ENCODE results near the gene HYKK.
A peak's percentile ranks its signal among the peaks of the same experiment; 100 is the strongest.
"Not testable (repeated sequence)": the region's sequence is repeated elsewhere in the genome, so short reads cannot be mapped to it uniquely, and the experiment has no call there.

The HYKK gene

DNA sequence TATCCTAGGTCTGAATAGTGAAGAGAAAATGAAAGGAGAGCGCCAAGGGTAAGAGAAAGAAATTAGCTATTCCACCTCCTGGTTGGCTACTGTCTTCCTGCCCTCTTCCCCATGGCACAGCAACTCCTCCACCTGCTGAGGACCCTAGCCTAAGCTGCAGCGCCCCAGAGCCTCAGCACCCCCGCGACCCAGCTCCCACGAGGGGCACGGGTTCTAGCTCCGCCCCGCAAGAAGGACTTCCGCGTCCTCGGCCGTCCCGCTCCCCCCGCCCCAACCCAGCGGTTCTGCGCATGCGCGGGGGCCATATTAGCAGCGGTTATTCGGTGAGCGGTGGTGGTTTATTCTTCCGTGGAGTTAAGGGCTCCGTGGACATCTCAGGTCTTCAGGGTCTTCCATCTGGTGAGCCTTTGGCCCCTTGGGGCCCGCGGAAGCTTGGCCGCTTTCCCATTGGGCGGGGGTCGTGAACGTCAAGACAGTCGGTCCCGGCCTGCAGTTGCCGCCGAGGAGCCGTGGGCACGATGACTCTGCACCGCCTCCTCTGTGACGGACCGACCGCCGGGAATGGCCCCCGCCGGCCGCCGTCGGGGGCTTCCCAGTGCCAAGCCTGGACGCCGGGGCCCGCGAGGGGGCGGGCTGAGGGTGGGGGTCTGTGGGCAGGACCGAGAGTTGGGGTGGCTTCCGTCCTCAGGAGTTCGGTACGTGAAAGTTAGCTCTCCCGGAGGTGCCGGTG, 32.9 kb downstream of the HYKK start, which contains the start of gene PSMA4:
PSMA4 (plus strand) TSS at position 304 of the 730 bp plus-strand sequence. CDS start 1,484 bp downstream, outside the sequence.
- DNase-seq, result peak; percentile 92

DNA sequence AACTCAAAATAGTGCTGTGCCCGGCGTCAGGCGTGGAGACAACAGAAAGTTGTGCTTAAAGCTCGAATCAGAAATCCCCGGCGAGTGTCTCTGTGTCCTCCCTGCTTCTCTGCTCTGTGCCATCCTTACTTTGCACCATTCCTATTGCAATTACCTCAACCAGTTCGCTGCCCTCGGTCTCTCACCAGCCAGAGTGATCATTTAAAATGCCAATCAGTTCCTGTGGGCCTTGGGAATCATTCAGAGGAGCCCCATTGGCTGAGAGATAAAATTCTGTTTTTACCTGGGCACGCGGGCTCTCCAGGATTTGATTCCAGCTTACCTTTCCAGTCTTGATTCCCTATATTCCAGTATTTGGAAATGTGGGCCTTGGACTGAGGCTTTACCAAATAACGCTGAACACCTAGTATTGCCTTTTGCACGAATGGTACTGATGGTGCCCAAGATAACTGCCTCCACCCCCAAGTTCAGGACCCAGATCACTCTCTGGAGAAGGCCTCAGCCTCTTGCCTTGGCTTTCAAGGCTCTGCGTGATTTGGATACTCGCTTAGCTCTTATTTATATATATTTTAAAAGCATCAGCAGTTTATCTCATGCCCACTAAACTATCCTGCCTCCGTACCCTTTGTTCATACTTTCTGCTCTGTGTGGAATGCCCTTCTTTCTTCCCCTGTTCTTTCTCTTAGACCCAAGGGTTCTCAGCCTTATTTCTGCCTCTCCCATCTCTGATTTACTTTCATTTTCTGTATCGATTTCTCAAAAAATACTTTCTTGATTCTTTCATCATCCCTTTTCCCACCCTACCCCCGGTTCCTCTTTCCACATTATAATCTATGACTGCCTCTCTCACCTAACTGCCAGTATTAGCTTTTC, 33.7 kb downstream of the HYKK start:
- peak; percentile 17 for DNase-seq

DNA sequence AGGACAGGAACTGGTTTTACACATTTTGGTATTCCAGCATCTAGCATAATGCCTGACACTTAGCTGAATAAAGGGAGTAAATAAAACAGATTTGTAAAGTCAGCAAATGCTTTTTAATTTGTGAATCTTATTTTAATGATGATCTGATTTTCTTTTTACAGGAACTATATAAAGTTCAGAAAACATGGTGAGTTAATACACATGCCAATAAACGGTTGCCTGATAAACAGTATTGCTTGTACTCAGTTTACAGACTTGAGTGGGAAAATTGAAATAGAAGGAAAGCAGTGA, 34.3 kb downstream of the HYKK start:
- DNase-seq, result no peak

DNA sequence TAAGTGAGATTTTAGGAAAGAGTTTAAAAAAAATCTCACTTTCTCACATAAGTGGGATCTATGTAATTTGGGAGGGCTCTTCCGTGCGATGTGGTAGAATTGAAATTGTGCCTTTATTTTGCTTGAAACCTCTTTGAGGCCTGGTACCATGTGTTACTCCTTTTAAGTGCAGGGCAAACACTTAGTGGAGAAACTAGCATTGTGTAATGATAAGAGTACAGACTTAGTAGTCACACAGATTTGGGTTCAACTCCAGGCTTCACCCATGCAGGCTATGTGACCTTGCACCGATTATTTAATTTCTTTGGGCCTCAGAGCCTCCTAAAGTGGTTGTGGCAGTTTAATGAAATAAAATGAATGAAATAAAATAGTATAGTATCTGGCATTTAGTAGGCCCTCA, 35.3 kb downstream of the HYKK start:
- DNase-seq, result no peak

DNA sequence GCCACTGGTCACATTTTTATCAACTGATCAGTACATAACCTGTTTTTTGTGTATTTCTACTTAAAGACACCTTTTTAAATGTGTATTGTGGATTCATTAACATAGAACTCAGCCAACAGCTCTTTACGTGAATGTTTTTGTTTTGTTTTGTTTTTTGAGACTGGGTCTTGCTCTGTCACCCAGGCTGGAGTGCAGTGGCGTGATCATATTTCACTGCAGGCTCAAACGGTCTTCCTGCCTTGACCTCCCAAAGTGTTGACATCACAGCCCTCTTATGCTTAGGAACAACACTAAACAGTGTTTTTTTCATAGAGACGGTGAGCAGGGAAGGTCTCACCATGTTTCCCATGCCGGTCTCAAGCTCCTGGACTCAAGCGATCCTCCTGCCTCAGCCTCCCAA, 42.8 kb downstream of the HYKK start:
- DNase-seq, result no peak

DNA sequence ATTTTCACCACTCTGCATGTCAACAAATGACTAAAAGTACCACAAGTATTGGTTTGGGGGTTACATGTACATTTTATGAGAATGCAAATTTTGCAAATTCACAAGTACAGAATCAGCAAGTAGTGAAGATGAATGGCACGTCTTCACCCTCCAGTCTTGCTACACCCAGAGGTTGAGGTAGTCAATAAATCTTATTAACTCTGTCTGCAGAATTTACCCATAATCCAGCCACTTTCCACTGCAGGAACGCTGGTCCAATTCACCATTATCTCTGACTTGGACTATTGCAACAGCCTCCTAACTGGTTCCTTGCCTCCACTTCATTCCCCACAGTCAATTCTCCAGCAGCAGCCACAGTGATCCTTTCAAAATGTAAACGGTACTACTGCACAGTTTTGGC, 43.4 kb downstream of the HYKK start:
- DNase-seq, result no peak

DNA sequence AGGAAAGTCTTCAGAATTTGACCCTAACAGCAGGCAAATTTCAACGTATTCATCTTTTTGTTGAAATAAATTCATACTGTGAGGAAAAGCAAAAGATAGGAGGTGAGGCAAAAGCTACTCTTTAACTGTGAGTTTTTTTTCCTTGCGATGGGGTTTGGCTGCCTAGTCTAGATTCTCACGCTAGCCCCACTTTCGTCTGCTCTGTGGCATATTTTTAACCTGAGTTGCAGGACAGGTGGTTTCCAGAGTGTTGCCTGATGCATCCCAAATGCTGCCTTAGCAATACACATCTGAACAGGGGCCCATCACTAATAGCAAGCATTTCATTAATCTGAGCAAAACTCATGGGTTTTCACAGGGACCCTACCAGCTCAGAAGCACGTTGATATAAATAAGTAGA, 44.5 kb downstream of the HYKK start:
- DNase-seq, result no peak

DNA sequence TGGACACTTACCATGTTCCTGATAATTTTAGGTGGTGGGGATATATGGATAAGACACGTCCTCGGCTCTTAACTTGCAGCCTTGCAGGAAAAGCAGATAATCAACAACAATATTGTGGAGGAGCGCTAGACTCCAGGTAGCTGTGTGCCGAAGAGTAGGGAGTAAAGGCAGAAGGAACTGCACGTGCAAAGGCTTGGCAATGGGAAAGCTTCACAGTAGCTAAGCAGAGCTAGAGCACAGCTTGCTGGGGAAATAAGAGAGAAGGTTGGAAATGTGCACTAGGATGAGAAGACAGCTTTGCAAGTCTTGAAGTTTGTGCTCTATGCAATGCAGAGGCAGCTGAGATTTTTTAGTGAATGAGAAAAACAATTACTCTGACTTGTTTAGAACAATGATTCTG, 45.2 kb downstream of the HYKK start:
- no peak for DNase-seq

DNA sequence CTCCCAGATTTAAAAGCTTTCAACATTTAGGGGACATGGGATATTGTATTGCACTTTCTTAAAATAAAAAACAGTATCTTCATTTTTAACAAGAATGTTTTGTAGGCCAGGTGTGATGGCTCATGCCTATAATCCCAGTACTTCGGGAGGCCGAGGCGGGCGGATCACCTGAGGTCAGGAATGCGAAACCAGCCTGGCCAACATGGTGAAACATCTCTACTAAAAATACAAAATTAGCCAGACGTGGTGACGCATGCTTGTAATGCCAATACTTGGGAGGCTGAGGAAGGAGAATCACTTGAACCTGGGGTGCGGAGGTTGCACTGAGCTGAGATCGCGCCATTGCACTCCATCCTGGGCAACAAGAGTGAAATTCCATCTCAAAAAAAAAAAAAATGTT, 52.8 kb downstream of the HYKK start:
- DNase-seq, result not testable (repeated sequence)

DNA sequence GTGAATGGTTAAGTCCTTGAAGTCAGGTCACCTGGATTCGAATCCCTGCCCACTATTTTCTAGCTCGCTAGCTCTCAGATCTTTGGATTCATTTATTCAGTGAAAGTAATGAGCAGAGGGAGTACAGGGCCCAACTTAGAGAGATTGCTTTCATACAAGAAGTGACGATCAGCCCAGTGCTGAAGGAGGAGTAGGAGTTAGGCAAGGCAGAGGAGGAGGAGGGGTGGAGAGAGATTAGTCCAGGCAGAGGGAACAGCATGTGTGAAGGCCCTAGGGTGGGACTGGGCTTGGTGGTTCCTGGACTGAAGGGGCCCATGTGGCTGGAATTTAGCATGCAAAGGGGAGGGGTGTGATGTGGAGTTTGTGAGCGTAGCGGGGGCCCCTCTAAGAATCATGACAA, 54.1 kb downstream of the HYKK start:
- no peak for DNase-seq

DNA sequence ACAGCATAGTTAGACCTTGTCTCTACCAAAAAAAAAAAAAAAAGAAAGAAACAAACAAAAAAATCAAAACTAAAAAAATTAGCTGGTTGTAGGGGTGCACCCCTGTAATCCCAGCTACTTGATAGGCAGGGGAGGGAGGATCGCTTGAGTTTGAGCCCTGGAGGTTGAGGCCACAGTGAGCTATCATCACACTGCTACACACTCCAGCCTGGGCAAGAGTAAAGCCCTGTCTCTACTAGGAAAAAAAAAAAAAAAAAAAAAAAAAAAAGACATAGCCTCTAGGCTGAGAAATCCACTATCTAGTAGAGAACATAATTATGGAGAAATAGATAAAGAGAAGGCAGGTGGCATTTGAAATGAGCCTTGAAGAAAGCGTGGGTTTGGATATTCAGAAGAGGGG, 55.7 kb downstream of the HYKK start:
- DNase-seq, result no peak

DNA sequence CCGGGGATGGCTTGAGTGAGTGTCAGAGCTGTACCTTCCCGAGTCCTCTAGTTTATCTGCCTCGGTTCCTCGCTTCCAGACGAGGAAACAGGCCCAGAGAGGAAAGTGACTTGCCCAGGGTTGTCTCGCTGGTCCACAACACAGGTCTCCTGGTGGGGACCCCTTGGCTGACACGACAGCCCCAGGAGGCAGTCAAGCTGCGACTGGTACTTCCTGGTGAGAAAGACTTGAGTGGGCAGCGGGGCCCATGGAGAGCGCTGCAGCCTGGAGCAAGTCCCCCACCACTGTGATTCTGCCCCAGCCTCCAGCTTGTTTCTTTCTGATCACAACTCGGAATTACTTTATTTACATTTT, 57.3 kb downstream of the HYKK start:
- no peak for DNase-seq

DNA sequence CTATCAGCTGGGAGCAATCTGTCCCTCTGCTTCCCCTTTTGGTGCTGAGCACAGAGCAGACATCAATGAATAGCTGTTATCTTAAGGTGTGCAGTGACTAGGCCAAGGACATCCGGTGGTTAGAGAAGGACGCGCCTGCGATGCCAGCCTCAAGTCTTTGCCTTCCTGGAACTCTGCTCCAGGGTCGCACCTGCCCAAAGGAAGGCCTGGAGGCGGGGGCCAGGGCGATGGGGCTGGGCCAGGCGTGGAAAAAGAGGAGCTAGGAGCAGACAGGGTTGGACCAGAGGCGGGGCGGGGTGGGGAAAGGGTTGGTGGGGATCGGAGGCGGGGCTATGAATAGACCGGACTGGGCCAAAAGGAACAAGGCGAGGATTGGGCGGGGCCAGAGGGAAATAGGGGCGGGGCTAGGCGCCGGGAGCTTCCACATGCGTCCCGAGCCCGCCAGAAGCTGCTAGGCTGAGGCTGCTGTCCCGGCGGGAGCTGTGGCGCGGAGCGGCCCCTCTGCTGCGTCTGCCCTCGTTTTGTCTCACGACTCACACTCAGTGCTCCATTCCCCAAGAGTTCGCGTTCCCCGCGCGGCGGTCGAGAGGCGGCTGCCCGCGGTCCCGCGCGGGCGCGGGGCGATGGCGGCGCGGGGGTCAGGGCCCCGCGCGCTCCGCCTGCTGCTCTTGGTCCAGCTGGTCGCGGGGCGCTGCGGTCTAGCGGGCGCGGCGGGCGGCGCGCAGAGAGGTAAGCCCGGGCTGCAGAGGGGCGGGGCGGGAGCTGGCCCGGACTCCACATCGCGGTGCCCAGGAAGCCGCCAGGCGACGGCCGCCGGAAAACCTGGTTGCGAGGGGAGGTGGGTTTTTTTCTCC, 57.9 kb downstream of the HYKK start, which contains the start of gene CHRNA5:
CHRNA5 (plus strand) TSS at position 424 of the 854 bp plus-strand sequence; CDS start at position 624, 200 bp downstream.
- DNase-seq, result peak; percentile 79

DNA sequence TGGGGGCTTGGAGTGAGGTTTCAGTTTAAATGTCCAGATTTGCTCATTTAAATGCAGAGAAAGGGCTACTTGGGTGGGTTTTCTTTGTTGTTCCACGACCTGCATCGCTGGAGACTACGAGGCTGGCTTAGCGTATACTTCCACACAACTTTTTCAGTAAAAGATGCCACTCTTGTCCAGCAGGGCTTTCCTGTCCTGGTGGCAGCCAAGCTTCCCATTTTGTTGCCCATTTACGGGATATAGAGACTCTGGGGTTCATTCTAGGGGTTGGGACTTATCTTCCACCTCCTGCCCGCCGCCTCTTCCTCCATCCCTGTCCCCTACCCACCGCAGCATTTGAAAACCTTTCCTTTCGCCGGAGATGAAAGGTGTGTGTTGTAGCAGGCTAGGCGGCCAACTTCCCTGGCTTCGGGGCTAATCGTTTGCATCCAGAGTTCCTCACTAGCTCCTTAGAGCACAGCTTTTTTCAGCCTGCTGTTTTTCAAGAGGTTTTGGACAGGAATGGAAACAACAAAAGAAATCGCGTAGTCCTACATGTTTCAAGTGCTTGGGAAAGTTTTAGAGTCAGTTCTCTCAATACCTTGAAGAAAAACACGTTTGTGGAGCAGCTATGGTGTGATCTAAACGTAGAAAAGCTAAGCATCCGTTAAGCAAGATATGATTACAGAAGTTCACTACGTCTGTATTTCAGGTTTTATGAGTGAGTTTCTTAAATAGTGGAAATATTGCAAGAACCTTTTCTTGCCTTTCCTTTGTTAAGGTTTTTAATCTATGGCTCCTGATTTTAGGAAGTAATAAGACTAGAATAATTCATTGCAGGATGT, 58.8 kb downstream of the HYKK start:
- peak; percentile 26 for DNase-seq

DNA sequence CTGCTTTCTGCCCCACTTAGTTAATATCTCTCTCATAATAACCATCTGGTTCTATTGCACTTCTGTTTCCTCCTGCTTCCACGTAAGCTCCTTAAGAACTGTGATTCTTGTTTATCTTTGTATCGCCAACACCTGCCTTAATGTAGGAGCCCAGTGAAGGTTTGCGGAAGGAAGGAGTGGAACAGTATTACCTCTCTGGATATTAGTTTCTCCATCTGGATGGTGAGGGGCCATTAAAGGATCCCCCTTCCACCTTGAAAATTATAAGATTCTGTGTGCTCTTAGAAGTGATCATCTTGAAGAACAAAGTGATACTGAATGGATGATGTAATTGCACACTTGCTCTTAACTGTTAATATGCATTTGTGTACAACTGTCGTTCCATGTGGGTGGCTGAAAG, 60.2 kb downstream of the HYKK start:
- DNase-seq, result no peak

DNA sequence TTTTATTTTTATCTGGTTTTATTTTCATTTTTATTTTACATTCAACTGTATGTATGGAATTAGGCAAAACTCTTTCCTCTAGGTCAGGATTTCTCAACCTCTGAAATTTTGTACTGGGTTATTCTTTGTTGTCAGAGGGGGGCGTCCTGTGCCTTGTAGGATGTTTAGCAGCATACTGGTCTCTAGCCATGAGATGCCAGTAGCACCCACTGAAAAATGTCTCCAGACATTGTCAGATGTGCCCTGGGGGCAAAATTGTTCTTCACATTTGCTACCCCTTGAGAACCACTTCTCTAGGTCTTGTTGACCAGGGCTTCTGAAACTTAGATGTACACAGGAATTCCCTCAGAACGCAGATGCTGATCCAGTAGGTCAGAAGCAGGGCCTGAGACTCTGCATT, 63.3 kb downstream of the HYKK start:
- DNase-seq, result no peak

DNA sequence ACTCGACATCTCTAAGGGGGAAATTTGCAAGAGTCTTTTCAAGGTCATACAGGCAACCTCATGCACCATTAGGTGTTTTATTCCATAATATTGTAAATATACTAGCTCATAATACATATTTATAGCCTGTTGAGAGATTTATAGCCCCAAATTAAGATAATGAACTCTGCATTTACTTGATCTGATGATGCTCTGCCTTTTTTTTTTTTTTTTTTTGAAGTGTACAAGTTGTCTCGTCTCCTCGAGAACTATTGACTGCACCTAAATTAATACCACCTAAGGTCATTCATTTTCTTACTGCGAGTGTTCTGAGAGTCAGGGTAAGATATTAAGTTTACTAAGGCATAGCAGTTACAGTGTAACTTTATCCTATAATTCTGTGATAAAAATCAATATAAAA, 64.0 kb downstream of the HYKK start:
- DNase-seq, result no peak

DNA sequence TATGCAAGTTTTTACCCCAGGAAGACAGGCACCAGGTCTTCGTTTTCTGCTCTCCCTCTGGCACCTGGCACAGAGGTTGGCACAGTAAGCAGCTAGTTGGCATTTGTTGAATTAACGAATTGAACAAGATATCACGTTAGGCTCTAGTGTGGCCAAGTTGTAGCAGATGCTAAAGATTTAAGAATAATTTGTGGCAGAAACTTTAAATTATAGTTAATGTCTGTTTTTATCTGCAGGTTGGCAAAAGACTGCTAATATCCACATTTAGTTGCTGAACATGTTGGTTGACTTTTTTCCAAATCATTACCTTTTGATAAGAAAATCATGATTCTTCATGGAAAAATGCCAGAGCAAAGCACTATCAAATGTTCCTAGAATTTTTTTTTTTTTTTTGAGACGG, 66.0 kb downstream of the HYKK start:
- DNase-seq, result no peak

DNA sequence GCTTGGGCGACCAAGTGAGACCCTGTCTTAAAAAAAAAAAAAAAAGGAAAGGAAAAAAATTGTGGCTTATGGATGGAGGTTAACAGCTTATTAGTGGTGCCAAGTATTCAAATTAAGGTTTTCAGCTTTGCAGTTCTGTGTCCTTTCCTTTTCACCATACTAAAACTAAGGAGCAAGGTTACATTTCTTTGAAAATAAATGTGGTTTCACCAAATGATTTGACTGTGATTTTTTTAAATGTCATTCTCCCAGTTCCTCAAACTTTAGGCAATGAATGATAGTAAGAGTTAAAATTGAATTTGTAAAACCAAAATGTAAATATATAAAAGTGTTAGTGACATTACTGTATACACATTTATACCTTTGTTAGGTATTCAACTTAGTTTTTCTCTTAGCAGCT, 67.6 kb downstream of the HYKK start:
- DNase-seq, result no peak

Data from CD4-positive, alpha-beta T cell treated with Interleukin-12 subunit alpha and Interleukin-12 subunit beta, for 1 hour (primary cell).